ENCODE data around the gene KIAA0825.

Gene KIAA0825

GRCh38 chr5:94660506-94660905, 42.1 kb upstream of the KIAA0825 start:
- H3K9ac ChIP-seq (ENCODE audit: low read depth, low read length), result no peak overlapping the region
- H3K79me2 ChIP-seq (ENCODE audit: insufficient read depth, low read length), result peaks cover 17% of the 10 kb centered on the region; the same call in 1 of the 2 replicates
- no peaks in the 10 kb centered on the region for H3K27me3 ChIP-seq (ENCODE audit: insufficient read depth, low read length, poor library complexity)
- peaks cover 5% of the 10 kb centered on the region; the same call in 1 of the 2 replicates for H4K20me1 ChIP-seq (ENCODE audit: insufficient read depth, low read length)
- no peak overlapping the region for H3K4me3 ChIP-seq (ENCODE audit: low read depth in 1 of 2, low read length in 2 of 2)
- no peak overlapping the region for H2AFZ ChIP-seq (ENCODE audit: low read depth, low read length)
- no peak for TF ChIP-seq CTCF (IDR thresholded peaks at IDR 0.05; ENCODE audit: borderline replicate concordance, extremely low read depth, low read length, poor library complexity, severe bottlenecking)
- no peak for TF ChIP-seq EZH2 (IDR thresholded peaks at IDR 0.05; ENCODE audit: borderline replicate concordance, low read depth, low read length, severe bottlenecking)
- no peak for DNase-seq
- no peak for ATAC-seq (ENCODE audit: insufficient read depth, low read depth)
- H3K4me2 ChIP-seq (ENCODE audit: insufficient read depth, low read length), result no peak overlapping the region
- H3K36me3 ChIP-seq (ENCODE audit: insufficient read depth, low read length), result peaks cover 75% of the 10 kb centered on the region
- no peaks in the 10 kb centered on the region for H3K4me1 ChIP-seq (ENCODE audit: insufficient read depth, low read length)
- no peak overlapping the region for H3K27ac ChIP-seq (ENCODE audit: low read length)
- peaks cover 25% of the 10 kb centered on the region for H3K9me3 ChIP-seq (ENCODE audit: insufficient read depth, low read length, severe bottlenecking)

- H3K36me3 ChIP-seq (ENCODE audit: insufficient read depth, low read length), result peaks cover 75% of the 10 kb centered on the region
- H4K20me1 ChIP-seq (ENCODE audit: insufficient read depth, low read length), result peaks cover 5% of the 10 kb centered on the region; the same call in 1 of the 2 replicates
- H3K27ac ChIP-seq (ENCODE audit: low read length), result no peak overlapping the region
- H3K4me2 ChIP-seq (ENCODE audit: insufficient read depth, low read length), result no peak overlapping the region
- no peak for DNase-seq
- H3K4me3 ChIP-seq (ENCODE audit: low read depth in 1 of 2, low read length in 2 of 2), result no peak overlapping the region
- TF ChIP-seq CTCF (IDR thresholded peaks at IDR 0.05; ENCODE audit: borderline replicate concordance, extremely low read depth, low read length, poor library complexity, severe bottlenecking) (no peak), EZH2 (IDR thresholded peaks at IDR 0.05; ENCODE audit: borderline replicate concordance, low read depth, low read length, severe bottlenecking) (no peak)
- H3K4me1 ChIP-seq (ENCODE audit: insufficient read depth, low read length), result no peaks in the 10 kb centered on the region
- ATAC-seq (ENCODE audit: insufficient read depth, low read depth), result no peak
- no peak overlapping the region for H3K9ac ChIP-seq (ENCODE audit: low read depth, low read length)
- no peak overlapping the region for H2AFZ ChIP-seq (ENCODE audit: low read depth, low read length)
- peaks cover 17% of the 10 kb centered on the region; the same call in 1 of the 2 replicates for H3K79me2 ChIP-seq (ENCODE audit: insufficient read depth, low read length)
- H3K9me3 ChIP-seq (ENCODE audit: insufficient read depth, low read length, severe bottlenecking), result peaks cover 31% of the 10 kb centered on the region
- H3K27me3 ChIP-seq (ENCODE audit: insufficient read depth, low read length, poor library complexity), result no peaks in the 10 kb centered on the region
Measured at GRCh38 chr5:94658272-94658671, 39.9 kb upstream of the KIAA0825 start.

GRCh38 chr5:94649874-94650273, 31.5 kb upstream of the KIAA0825 start:
- TF ChIP-seq EZH2 (IDR thresholded peaks at IDR 0.05; ENCODE audit: borderline replicate concordance, low read depth, low read length, severe bottlenecking) (no peak), CTCF (IDR thresholded peaks at IDR 0.05; ENCODE audit: borderline replicate concordance, extremely low read depth, low read length, poor library complexity, severe bottlenecking) (no peak)
- Histone ChIP-seq H3K79me2 (ENCODE audit: insufficient read depth, low read length) (no peaks in the 10 kb centered on the region), H3K27ac (ENCODE audit: low read length) (no peak overlapping the region), H4K20me1 (ENCODE audit: insufficient read depth, low read length) (no peaks in the 10 kb centered on the region), H3K4me1 (ENCODE audit: insufficient read depth, low read length) (no peaks in the 10 kb centered on the region), H3K9me3 (ENCODE audit: insufficient read depth, low read length, severe bottlenecking) (peaks cover 2% of the 10 kb centered on the region), H3K9ac (ENCODE audit: low read depth, low read length) (no peak overlapping the region), H3K36me3 (ENCODE audit: insufficient read depth, low read length) (peaks cover 68% of the 10 kb centered on the region), H3K4me3 (ENCODE audit: low read depth in 1 of 2, low read length in 2 of 2) (no peak overlapping the region), H3K27me3 (ENCODE audit: insufficient read depth, low read length, poor library complexity) (no peaks in the 10 kb centered on the region), H2AFZ (ENCODE audit: low read depth, low read length) (no peak overlapping the region), H3K4me2 (ENCODE audit: insufficient read depth, low read length) (no peak overlapping the region)
- DNase-seq (no peak), ATAC-seq (ENCODE audit: insufficient read depth, low read depth) (no peak)

GRCh38 chr5:94646758-94647157, 28.4 kb upstream of the KIAA0825 start:
- no peaks in the 10 kb centered on the region for H3K79me2 ChIP-seq (ENCODE audit: insufficient read depth, low read length)
- H3K4me1 ChIP-seq (ENCODE audit: insufficient read depth, low read length), result no peaks in the 10 kb centered on the region
- H4K20me1 ChIP-seq (ENCODE audit: insufficient read depth, low read length), result no peaks in the 10 kb centered on the region
- no peak overlapping the region for H3K27ac ChIP-seq (ENCODE audit: low read length)
- no peak overlapping the region for H3K4me2 ChIP-seq (ENCODE audit: insufficient read depth, low read length)
- H3K36me3 ChIP-seq (ENCODE audit: insufficient read depth, low read length), result peaks cover 56% of the 10 kb centered on the region
- no peaks in the 10 kb centered on the region for H3K27me3 ChIP-seq (ENCODE audit: insufficient read depth, low read length, poor library complexity)
- H3K9me3 ChIP-seq (ENCODE audit: insufficient read depth, low read length, severe bottlenecking), result no peaks in the 10 kb centered on the region
- H3K9ac ChIP-seq (ENCODE audit: low read depth, low read length), result no peak overlapping the region
- no peak for ATAC-seq (ENCODE audit: insufficient read depth, low read depth)
- H3K4me3 ChIP-seq (ENCODE audit: low read depth in 1 of 2, low read length in 2 of 2), result no peak overlapping the region
- H2AFZ ChIP-seq (ENCODE audit: low read depth, low read length), result no peak overlapping the region
- no peak for TF ChIP-seq EZH2 (IDR thresholded peaks at IDR 0.05; ENCODE audit: borderline replicate concordance, low read depth, low read length, severe bottlenecking)
- no peak for TF ChIP-seq CTCF (IDR thresholded peaks at IDR 0.05; ENCODE audit: borderline replicate concordance, extremely low read depth, low read length, poor library complexity, severe bottlenecking)
- no peak for DNase-seq
